ENCODE results near the gene SRPX2. TPM values are rescaled to one million over a fixed set of nuclear protein-coding genes. Genes with fewer than 3 reads are reported as not detected.

Gene SRPX2
- total RNA-seq, 1 experiment from 2014 or later, result 2.4 TPM

- ChIA-PET RAD21 (ENCODE audit: low non-redundant PET in 1 of 2, low total read pairs in 2 of 2, uncharacterized antibody in 2 of 2, unreplicated experiment in 2 of 2) (no interaction called here), CTCF (no interaction called here), POLR2A (no interaction called here)
- DNase-seq (ENCODE audit: low read depth, low spot score) (no peak), ATAC-seq (no peak)
- H3K79me2 ChIP-seq (ENCODE audit: insufficient read depth, low read length), result no peaks in the 10 kb centered on the region
- no peaks in the 10 kb centered on the region for H4K20me1 ChIP-seq (ENCODE audit: insufficient read depth)
- H3K9me3 ChIP-seq (ENCODE audit: control insufficient read depth in 1 of 2, insufficient read depth in 1 of 2, low read depth in 1 of 2, low read length in 2 of 2), result no peaks in the 10 kb centered on the region
- H3K27ac ChIP-seq (ENCODE audit: low read depth, low read length), result no peak overlapping the region
- no peaks in the 10 kb centered on the region; a peak in 1 of 4 replicates for H3K36me3 ChIP-seq (ENCODE audit: control insufficient read depth in 1 of 2, insufficient read depth in 2 of 2, low read length in 2 of 2)
- H3K27me3 ChIP-seq (ENCODE audit: insufficient read depth, low read length), result no peaks in the 10 kb centered on the region
- BruUV-seq (replicated peaks), result no TSS peak
- H3K4me2 ChIP-seq (ENCODE audit: low read length), result no peak overlapping the region
- H2AFZ ChIP-seq (ENCODE audit: low read depth, low read length, poor library complexity, severe bottlenecking), result no peak overlapping the region
- no peak overlapping the region for H3K4me3 ChIP-seq (replicated peaks in 1 of 2; ENCODE audit: low read depth in 1 of 2, low read length in 2 of 2)
- intact Hi-C loops (cut with micrococcal nuclease), result loop anchor here (10.0 kb wide), 1 partner anchor 603 kb away; no protein-coding TSS in a partner anchor
- TF ChIP-seq POLR2AphosphoS5 (IDR thresholded peaks at IDR 0.05; ENCODE audit: low read depth, low read length) (no peak), JUND (IDR thresholded peaks at IDR 0.05) (no peak), CTCF (IDR thresholded peaks at IDR 0.05 in 2 of 3, conservative IDR thresholded peaks at IDR 0.05 in 1 of 3; ENCODE audit: borderline replicate concordance in 1 of 3, insufficient read depth in 1 of 3, low read depth in 2 of 3, low read length in 2 of 3) (no peak), REST (IDR thresholded peaks at IDR 0.05; ENCODE audit: low read depth) (no peak), EZH2phosphoT487 (IDR thresholded peaks at IDR 0.05; ENCODE audit: borderline replicate concordance) (no peak), RAD21 (IDR thresholded peaks at IDR 0.05; ENCODE audit: low read depth) (no peak), POLR2A (IDR thresholded peaks at IDR 0.05; ENCODE audit: borderline replicate concordance, extremely low read depth, insufficient read depth, insufficient read length) (no peak), ELF1 (IDR thresholded peaks at IDR 0.05; ENCODE audit: borderline replicate concordance, low read depth) (no peak), TCF7L2 (IDR thresholded peaks at IDR 0.05; ENCODE audit: borderline replicate concordance, extremely low read depth, insufficient read depth, insufficient read length) (no peak)
- H3K9me2 ChIP-seq (ENCODE audit: insufficient read depth), result no peaks in the 10 kb centered on the region
- H3K4me1 ChIP-seq (ENCODE audit: control insufficient read depth in 1 of 2, insufficient read depth in 2 of 2, low read length in 2 of 2), result no peaks in the 10 kb centered on the region
- H3K9ac ChIP-seq (ENCODE audit: low read length), result no peak overlapping the region
Measured at GRCh38 chrX:100681599-100681998, 37.6 kb downstream of the SRPX2 start.

All from HCT116 (cell line).